KMS-11 (cell line): ENCODE measurements around the gene RNGTT.

Experiments used
- H2AFZ ChIP-seq: fragments of 200-600 bp; sonication (generic); 2 replicates; pipeline ENCODE4 v1.6.1; 2016; ENCODE audit warnings: antibody characterized with exemption, mixed run types, low read depth
- H3K27ac ChIP-seq: fragments of 200-600 bp; sonication (generic); 2 replicates; pipeline ENCODE4 v1.6.1; 2016; ENCODE audit warnings: mild to moderate bottlenecking, mixed run types
- H3K27me3 ChIP-seq: fragments of 200-600 bp; sonication (generic); 2 replicates; pipeline ENCODE4 v1.6.1; 2017; ENCODE audit warnings: mild to moderate bottlenecking, low read depth, mixed run types, moderate library complexity; ENCODE audit not compliant: insufficient read depth
- H3K36me3 ChIP-seq: fragments of 200-600 bp; sonication (generic); 2 replicates; pipeline ENCODE4 v1.6.1; 2017; ENCODE audit warnings: mild to moderate bottlenecking, mixed run types; ENCODE audit not compliant: insufficient read depth
- H3K4me1 ChIP-seq: fragments of 200-600 bp; sonication (generic); 2 replicates; pipeline ENCODE4 v1.6.1; 2016; ENCODE audit warnings: mild to moderate bottlenecking, low read depth, mixed run types; ENCODE audit not compliant: poor library complexity, severe bottlenecking
- H3K4me2 ChIP-seq: fragments of 200-600 bp; sonication (generic); 2 replicates; pipeline ENCODE4 v1.7.0; 2016; ENCODE audit warnings: mild to moderate bottlenecking, mixed run types
- H3K4me3 ChIP-seq: fragments of 200-600 bp; sonication (generic); IDR thresholded peaks from 2 replicates; pipeline ENCODE4 v1.6.1; 2017; ENCODE audit warnings: low read depth, low read length, mixed read lengths; ENCODE audit not compliant: insufficient read depth
- H3K79me2 ChIP-seq: fragments of 200-600 bp; sonication (generic); 2 replicates; pipeline ENCODE4 v1.6.1; 2016; ENCODE audit warnings: low read depth, mixed run types; ENCODE audit not compliant: insufficient read depth
- H3K9ac ChIP-seq: fragments of 200-600 bp; sonication (generic); 2 replicates; pipeline ENCODE4 v1.6.1; 2016; ENCODE audit warnings: mild to moderate bottlenecking, mixed run types
- H4K20me1 ChIP-seq: fragments of 200-600 bp; sonication (generic); 2 replicates; pipeline ENCODE4 v1.6.1; 2016; ENCODE audit warnings: mild to moderate bottlenecking, mixed run types; ENCODE audit not compliant: insufficient read depth
- CTCF ChIP-seq: fragments of 200-600 bp; sonication (generic); conservative IDR thresholded peaks from 2 replicates; pipeline ENCODE4 v1.6.1; 2017; ENCODE audit warnings: low read depth, mild to moderate bottlenecking, antibody characterized with exemption, low read length, moderate library complexity, mixed read lengths

Gene RNGTT

DNA sequence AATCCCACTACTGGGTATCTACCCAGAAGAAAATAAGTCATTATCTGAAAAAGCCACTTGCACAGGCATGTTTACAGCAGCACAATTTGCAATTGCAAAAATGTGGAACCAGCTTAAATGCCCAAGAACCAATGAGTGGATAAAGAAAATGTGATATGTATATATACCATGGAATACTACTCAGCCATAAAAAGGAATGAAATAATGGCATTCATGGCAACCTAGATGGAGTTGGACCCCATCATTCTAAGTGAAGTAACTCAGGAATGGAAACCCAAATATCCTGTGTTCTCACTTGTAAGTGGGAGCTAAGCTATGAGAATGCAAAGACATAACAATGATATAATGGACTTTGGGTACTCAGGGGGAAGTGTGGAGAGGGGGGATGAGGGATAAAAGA, 4.6 kb downstream of the RNGTT start:
- H3K27me3 ChIP-seq: no peaks in the 10 kb centered on the region
- H4K20me1 ChIP-seq: no peaks in the 10 kb centered on the region
- no peak overlapping the region for H2AFZ ChIP-seq
- no peak overlapping the region for H3K27ac ChIP-seq
- H3K4me1 ChIP-seq: peaks cover 8% of the 10 kb centered on the region
- H3K9ac ChIP-seq: no peak overlapping the region
- H3K36me3 ChIP-seq: no peaks in the 10 kb centered on the region
- TF ChIP-seq CTCF: no peak
- H3K4me2 ChIP-seq: no peak overlapping the region
- H3K79me2 ChIP-seq: peaks cover 62% of the 10 kb centered on the region; the same call in 1 of the 2 replicates
- H3K4me3 ChIP-seq: no peak overlapping the region

- Histone ChIP-seq H3K9ac (no peak overlapping the region), H3K27ac (no peak overlapping the region), H3K4me2 (no peak overlapping the region), H3K4me3 (no peak overlapping the region), H3K27me3 (no peaks in the 10 kb centered on the region), H3K79me2 (peaks cover 55% of the 10 kb centered on the region; the same call in 1 of the 2 replicates), H3K4me1 (no peaks in the 10 kb centered on the region), H2AFZ (no peak overlapping the region), H3K36me3 (no peaks in the 10 kb centered on the region), H4K20me1 (no peaks in the 10 kb centered on the region)
- TF ChIP-seq CTCF: no peak
Measured at GRCh38 chr6:88953550-88954386, 9.7 kb downstream of the RNGTT start.

DNA sequence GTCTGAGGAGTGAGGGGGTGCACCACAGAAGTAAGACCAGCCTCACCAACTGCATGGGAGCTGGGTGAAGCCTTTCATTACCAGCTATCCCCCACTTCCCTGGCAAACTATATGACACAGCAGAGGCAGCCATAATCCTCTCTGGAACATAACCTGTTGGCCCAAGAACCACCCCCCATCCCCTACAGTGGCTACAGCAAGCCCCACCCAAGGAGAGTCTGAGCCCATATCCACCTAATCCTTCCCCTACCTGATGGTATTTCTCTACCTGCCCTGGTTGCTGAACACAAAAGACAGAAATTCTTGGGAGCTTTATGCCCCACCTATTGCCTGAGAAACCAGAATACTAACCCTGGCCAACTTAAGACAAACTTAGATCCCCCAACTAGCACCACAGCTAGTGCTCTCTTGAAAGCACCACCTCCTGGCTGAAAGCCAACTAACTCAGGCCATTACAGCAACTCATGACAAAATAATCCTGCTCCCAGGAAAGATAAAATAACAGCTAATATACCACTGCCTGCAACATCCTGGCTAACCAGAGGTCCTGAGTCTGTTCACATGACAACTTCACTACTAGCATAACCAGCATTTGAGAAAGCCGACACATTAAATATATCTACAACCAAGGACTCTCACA, 11.2 kb downstream of the RNGTT start:
- Histone ChIP-seq H3K4me3 (no peak overlapping the region), H3K4me2 (no peak overlapping the region), H4K20me1 (no peaks in the 10 kb centered on the region), H3K79me2 (peaks cover 40% of the 10 kb centered on the region; the same call in 1 of the 2 replicates), H3K9ac (no peak overlapping the region), H3K27ac (no peak overlapping the region), H3K4me1 (no peaks in the 10 kb centered on the region), H3K36me3 (no peaks in the 10 kb centered on the region), H3K27me3 (no peaks in the 10 kb centered on the region), H2AFZ (no peak overlapping the region)
- no peak for TF ChIP-seq CTCF

DNA sequence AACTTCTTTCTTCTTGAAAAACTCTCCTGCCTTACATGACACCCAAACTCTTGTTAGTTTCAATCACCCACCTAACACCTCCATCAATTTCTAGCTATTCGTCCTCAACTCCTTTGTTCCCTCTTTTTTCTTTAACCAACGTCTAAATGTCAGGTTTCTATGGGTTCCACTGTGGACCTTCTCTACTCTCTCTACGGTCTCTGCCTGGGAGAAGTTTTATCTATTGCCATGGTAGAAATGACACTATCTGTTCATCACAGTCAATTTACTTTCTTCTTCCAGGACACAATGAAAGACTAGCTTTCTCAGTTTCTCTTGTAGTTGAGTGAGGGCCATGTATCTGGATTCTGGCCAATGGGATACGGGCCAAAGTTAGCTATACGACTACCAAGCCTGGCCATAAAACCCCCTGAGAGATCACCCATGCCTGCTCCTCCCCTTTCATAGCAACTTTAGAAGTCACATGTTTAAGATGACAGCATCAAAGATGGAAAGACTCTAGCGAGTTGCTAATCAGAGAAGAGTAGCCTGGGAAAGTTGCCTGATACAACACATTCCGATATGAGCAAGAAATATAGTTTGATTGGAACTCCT, 17.9 kb downstream of the RNGTT start:
- H3K4me1 ChIP-seq: no peaks in the 10 kb centered on the region
- no peaks in the 10 kb centered on the region for H4K20me1 ChIP-seq
- no peak overlapping the region for H3K27ac ChIP-seq
- H3K79me2 ChIP-seq: peaks cover 6% of the 10 kb centered on the region; the same call in 1 of the 2 replicates
- H3K4me2 ChIP-seq: no peak overlapping the region
- TF ChIP-seq CTCF: no peak
- H3K27me3 ChIP-seq: no peaks in the 10 kb centered on the region
- no peak overlapping the region for H2AFZ ChIP-seq
- H3K4me3 ChIP-seq: no peak overlapping the region
- H3K9ac ChIP-seq: no peak overlapping the region
- no peaks in the 10 kb centered on the region for H3K36me3 ChIP-seq
